H1 (cell line): ENCODE results near the gene NR5A1. TPM values are rescaled to one million over a fixed set of nuclear protein-coding genes. Genes with fewer than 3 reads are reported as not detected.

Experiments
- BCL11A ChIP-seq, 2 experiments: IDR thresholded peaks; one replicate each; pipeline ENCODE4 v1.6.1; 2011; ENCODE audit warnings: low read depth in 2 of 2, low read length in 2 of 2, mild to moderate bottlenecking in 2 of 2
- JUND ChIP-seq: IDR thresholded peaks from 2 replicates; pipeline ENCODE4 v1.6.1; 2011; ENCODE audit warnings: mild to moderate bottlenecking, improper control_type of control experiment, low read length
- MAX ChIP-seq: IDR thresholded peaks from 2 replicates; pipeline ENCODE4 v1.6.1; 2012; ENCODE audit warnings: inconsistent platforms
- RXRA ChIP-seq: IDR thresholded peaks from 2 replicates; pipeline ENCODE4 v1.6.1; 2011; ENCODE audit warnings: low read depth, mild to moderate bottlenecking, low read length, moderate library complexity; ENCODE audit not compliant: insufficient read depth
- SUZ12 ChIP-seq: fragments of 200-600 bp; sonication (generic); IDR thresholded peaks from 2 replicates; pipeline ENCODE4 v1.6.1; 2012; ENCODE audit warnings: mild to moderate bottlenecking, inconsistent platforms, low read length, moderate library complexity, mixed read lengths
- TEAD4 ChIP-seq: IDR thresholded peaks from 2 replicates; pipeline ENCODE4 v1.6.1; 2012; ENCODE audit warnings: low read depth, low read length, inconsistent platforms, mixed read lengths
- polyA plus RNA-seq, 7 experiments: library from polyadenylated mRNA; depleted of rRNA in 3 of 7; stranded (reverse) in 5 of 7; unstranded in 2 of 7; fragments of >200 nt in 5 of 7; fragments of 200-250 nt in 2 of 7; gene quantifications; 1 replicate in 5 of 7; 2 replicates in 1 of 7; 4 replicates in 1 of 7; pipeline versions ENCODE4 v1.2.1 to v1.2.3, GENCODE V29; 2011 to 2013; ENCODE audit warnings: missing spikeins in 2 of 7, mixed read lengths in 2 of 7
- total RNA-seq: library from RNA; stranded (reverse); fragmentation: NEBNext Ultra II Directional; extraction: Animal tissue kit (Norgen Biotek cat#: 25700); gene quantifications from 2 replicates; pipeline ENCODE4 v1.2.1, GENCODE V29; 2021

The NR5A1 gene
- total and polyA plus RNA-seq, 2 of the 8 experiments (the other 6 are each of a cell fraction or from before 2014, with no cell fraction given), result 0.29 to 0.58 TPM

GRCh38 chr9:124462739-124463138 is 44.5 kb downstream of the NR5A1 start (continued):
- TF ChIP-seq TEAD4, result no peak
- no peak for TF ChIP-seq BCL11A (IDR thresholded peaks at IDR 0.05; ENCODE audit: low read depth in 2 of 2, low read length in 2 of 2)
- TF ChIP-seq JUND, result no peak
- no peak for TF ChIP-seq RXRA
- TF ChIP-seq SUZ12, result no peak
- TF ChIP-seq MAX, result no peak
